HG03196 (cell line): ENCODE results near the gene PRKCSH.
"Not testable (repeated sequence)": the region's sequence is repeated elsewhere in the genome, so short reads cannot be mapped to it uniquely, and the experiment has no call there.

Experiments used
- ATAC-seq: cut with Tn5 transposase; IDR thresholded peaks from one replicate; pipeline ENCODE4 v1.9.1; 2021; ENCODE audit not compliant: unreplicated experiment

The PRKCSH gene

GRCh38 chr19:11420429-11421370, 14.7 kb upstream of the PRKCSH start:
- peak; percentile 10 for ATAC-seq

- ATAC-seq = peak; percentile 26
These were observed 13.9 kb upstream of the PRKCSH start for GRCh38 chr19:11421371-11422098.

GRCh38 chr19:11422163-11423065, 13.0 kb upstream of the PRKCSH start:
- ATAC-seq = peak; percentile 63

GRCh38 chr19:11423164-11423790, 12.2 kb upstream of the PRKCSH start:
- ATAC-seq = no peak

DNA sequence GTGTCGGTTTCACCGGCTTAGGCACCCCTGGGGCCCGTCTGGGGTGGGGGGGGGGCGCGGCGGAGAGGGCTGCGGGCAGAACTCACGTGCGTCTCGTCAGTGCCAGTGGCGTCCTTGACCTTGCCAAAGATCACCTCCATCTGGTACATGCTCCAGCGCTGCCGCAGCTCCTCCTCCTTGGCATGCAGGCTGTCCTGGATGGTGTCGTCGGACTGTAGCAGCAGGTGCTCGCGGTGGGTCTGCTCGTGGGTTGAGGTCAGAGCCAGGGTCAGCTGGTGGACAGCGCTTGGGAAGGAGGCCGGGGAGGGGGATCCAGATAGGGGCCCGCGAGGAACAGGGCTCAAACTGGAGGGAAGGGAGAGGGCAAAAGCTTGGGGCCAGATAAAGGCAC, 11.6 kb upstream of the PRKCSH start:
- no peak for ATAC-seq

- ATAC-seq = no peak
These were observed 9.5 kb upstream of the PRKCSH start for GRCh38 chr19:11425719-11426457.

DNA sequence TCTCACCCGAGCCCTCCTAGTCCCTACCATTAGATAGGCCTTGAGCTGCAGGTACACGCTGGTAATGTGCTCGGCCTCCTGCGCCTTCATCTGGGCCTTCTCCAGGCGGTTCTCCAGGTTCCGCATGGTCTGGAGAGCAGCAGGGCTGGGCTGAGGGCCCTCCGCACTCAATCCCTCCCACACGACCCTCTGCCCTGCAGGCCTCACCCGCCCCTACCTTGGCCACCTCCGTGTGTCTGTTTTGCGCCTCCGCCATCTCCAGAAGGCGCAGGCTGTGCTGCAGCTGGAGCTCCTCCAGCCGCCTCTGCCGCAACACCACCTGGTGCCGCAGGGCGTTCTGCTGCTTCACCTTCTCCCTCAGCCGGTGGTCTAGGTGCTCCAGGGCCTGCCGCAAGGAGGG, 8.8 kb upstream of the PRKCSH start:
- no peak for ATAC-seq

GRCh38 chr19:11433526-11433925, 1.9 kb upstream of the PRKCSH start:
- not testable (repeated sequence) for ATAC-seq

GRCh38 chr19:11434703-11435056, 755 bp upstream of the PRKCSH start:
- ATAC-seq = no peak

DNA sequence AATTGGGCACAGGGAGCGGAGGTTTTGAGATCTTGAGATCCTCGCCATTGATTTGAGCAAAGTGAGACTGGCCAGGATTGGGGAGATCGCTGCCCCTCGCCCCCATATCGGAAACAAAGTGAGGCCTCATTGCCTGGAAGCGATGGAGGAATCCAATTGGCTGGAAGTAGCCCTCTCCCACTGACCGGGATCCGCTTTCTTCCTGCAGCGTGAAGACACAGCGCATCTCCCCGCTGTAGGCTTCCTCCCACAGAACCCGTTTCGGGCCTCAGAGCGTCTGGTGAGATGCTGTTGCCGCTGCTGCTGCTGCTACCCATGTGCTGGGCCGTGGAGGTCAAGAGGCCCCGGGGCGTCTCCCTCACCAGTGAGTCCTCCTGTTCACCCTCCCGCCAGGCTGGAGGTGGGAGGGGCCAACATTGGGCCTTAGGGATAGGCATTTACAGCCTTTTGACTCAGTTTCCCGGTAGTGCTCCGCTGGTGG, 438 bp downstream of the PRKCSH start:
- ATAC-seq = no peak

DNA sequence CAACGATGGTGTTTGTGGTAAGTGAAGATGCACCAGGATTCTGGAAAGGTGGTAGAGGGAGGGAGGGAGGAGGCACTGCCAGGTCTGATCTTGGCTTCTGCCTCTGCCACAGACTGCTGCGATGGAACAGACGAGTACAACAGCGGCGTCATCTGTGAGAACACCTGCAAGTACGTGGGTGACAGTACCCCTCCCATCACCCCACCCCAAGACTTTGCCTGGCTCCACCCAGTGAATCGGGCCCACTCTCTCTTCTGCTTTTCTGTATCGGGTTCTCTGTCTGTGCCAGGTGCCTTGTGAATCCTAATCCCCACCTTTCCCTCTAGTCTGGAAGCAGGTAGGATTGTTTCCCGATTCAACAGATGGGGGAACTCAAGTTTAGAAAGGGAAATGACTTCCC, 2.5 kb downstream of the PRKCSH start:
- no peak for ATAC-seq

- no peak for ATAC-seq
These were observed 8.6 kb downstream of the PRKCSH start for GRCh38 chr19:11444059-11444458.

DNA sequence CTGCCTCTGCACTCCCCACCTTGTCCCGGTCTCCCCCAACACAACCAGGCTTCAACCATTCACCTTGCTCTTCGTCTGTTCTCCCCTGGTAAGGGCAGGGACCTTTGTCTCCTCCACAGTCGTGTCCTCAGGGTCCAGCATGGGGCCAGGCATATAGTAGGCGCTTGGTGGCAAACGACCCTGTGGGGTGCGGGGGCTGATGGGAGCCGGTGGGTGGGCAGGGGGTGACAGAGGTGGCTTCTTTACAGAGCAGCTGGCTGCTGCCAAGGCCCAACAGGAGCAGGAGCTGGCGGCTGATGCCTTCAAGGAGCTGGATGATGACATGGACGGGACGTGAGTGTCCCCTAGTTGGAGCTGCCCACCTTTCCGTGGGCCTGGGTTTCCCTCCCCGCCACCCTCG, 9.7 kb downstream of the PRKCSH start:
- ATAC-seq = no peak

DNA sequence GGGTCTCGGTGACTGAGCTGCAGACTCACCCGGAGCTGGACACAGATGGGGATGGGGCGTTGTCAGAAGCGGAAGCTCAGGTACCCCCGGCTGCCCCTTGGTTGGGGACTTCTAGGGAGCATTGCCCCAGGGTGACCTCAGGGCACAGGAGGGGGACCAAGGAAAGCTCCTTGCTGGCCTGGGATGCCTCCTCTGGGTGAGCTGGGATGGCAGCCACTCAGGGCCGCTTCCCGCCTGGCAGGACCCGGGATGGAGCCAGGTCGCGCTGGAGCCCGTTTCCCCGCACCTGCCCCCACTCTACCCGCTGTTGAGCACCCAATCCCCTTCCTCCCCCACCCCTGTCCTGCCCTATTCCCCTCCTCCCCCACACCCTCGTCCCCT, 10.8 kb downstream of the PRKCSH start:
- ATAC-seq = no peak

DNA sequence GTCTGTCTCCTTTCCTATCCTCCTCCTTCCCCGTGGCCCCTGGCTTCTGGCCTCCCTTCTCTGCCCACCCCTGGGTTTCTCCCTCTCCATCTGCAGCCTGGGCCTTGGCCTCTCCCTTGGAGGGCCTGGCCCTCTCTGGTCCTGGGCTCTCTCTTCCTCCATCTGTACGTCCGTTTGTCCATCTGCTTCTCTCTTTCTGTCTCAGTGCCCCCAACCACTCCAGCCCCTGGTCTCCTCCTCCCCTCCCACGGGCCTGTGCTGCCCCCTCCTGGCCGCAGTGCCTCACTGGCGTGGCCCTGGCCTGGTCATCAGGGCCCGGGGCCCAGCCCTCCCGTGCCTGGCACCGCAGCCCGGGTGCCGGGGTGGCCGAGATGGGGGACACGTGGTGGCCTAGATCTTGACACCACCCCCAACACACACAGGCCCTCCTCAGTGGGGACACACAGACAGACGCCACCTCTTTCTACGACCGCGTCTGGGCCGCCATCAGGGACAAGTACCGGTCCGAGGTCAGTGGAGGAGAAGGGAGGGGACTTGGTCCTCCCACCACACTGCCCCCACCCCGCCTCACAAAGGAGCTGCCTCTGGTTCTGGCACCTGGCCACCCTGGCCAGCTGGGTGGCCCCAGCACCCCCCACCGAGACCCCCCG, 11.3 kb downstream of the PRKCSH start:
- no peak for ATAC-seq

- no peak for ATAC-seq
These were observed 12.2 kb downstream of the PRKCSH start for GRCh38 chr19:11447347-11448262.

DNA sequence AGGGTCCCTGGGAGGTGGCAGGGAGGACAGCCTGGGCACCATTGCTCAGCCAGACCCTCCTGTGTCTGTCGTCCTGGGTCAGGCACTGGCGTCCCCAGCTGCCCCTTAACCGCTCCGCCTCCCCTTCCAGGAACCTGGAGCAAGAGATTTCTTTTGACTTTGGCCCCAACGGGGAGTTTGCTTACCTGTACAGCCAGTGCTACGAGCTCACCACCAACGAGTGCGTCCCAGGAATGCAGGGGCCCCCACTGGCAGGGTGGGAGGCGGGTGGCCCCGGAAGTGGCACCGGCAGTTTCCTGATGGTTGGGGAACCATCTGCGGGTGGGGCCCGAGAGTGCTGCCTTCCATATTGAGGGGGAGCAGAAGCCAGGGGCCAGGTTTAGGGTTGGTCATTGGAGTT, 13.0 kb downstream of the PRKCSH start:
- ATAC-seq = no peak

DNA sequence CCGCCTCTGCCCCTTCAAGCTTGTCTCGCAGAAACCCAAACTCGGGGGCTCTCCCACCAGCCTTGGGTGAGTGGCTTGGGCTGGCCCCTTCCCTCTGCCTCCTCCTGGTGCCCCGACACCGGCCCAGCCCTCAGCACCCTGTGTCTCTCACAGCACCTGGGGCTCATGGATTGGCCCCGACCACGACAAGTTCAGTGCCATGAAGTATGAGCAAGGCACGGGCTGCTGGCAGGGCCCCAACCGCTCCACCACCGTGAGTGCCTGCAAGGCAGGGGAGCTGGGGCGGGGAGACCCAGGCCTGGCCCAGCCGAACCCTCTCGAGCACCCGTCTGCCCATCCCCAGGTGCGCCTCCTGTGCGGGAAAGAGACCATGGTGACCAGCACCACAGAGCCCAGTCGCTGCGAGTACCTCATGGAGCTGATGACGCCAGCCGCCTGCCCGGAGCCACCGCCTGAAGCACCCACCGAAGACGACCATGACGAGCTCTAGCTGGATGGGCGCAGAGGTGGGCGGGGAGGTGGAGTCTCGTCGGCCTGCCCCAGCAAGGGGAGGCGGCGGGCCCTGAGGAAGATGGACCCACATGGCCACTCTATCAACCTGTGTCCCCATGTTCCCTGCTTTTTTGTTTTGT, 13.6 kb downstream of the PRKCSH start:
- ATAC-seq = no peak
